Cerebellar nuclear complex (tissue), 1 donor: ENCODE data around the gene ERBB3.
A peak's percentile ranks its signal among the peaks of the same experiment; 100 is the strongest.
"Not testable (repeated sequence)": the region's sequence is repeated elsewhere in the genome, so short reads cannot be mapped to it uniquely, and the experiment has no call there.

Experiments
- DNase-seq, 2 experiments: peaks; one replicate each; lab custom pipeline; 2025; lab: John Stamatoyannopoulos, UW

ERBB3 gene

DNA sequence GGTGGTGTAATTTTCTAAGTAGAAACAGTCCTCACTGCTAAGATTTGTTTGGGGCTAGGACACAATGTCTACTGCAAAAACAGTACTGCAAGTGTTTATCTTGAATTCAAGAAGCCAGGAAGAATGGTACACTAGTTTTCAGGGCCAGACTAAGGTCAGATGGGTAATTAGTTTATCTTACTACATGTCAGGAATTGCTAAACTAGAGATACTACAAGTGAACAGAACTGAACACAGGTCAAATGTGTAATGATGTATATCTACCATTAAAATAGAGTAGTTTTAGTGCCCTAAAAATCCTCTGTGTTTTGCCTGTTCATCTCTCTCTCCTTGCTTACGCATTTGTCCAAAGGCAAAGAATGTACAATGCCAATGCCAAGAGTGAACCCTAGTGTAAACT is 34.1 kb downstream of the ERBB3 start:
- DNase-seq: no peak

DNA sequence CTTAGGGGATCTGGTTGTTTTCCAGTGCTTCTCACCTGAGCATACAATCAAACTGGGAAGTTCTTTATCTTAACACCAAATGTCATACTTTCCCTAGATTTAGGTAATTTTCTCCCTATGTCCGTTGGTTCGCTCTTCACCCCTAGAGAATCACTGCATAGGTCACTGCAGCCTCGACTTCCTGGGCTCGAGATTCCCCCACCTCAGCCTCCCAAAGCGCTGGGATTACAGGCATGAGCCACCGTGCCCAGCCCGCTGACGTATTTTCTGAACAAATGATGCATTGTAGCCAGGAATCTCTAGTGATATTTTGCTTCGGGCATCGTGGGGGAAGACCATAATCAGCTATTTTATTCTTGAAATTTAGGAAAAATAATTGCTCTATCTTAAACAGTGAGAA is 35.4 kb downstream of the ERBB3 start:
- no peak for DNase-seq

DNA sequence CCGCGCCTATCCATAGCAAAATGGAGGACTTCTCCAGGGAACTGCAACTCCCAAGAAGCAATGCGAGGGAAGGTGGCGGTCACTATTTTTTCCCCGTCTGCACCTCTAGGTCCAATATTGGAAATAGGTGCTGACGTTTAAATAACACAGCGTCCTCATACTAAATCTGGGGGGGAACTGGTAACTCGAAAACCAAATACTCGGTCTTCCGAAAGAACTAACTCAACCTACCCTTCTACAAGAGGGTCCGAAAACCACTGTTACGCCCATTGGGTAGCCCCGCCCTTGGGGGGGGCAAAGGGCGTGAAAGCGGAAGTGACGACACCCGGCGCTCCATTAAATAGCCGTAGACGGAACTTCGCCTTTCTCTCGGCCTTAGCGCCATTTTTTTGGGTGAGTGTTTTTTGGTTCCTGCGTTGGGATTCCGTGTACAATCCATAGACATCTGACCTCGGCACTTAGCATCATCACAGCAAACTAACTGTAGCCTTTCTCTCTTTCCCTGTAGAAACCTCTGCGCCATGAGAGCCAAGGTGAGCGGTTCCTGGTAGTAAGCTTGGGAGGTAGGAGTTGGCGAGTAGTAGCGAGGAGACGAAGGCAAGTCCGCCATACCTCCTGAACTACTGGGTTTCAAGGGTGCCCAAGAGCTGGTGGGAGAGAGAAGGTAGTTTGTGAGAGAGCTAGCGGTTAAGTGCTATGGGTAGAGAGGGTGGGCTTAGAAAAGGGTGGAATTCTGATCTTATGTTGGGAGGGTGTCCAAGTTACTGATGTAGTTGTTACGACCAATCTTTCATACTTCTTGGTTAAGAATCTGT is 36.5 kb downstream of the ERBB3 start, which contains the start of gene RPL41:
TSS of gene RPL41 (plus strand) at position 367 of the 815 bp plus-strand sequence.
- peak in 1 of 2 experiments; percentile 88 for DNase-seq

DNA sequence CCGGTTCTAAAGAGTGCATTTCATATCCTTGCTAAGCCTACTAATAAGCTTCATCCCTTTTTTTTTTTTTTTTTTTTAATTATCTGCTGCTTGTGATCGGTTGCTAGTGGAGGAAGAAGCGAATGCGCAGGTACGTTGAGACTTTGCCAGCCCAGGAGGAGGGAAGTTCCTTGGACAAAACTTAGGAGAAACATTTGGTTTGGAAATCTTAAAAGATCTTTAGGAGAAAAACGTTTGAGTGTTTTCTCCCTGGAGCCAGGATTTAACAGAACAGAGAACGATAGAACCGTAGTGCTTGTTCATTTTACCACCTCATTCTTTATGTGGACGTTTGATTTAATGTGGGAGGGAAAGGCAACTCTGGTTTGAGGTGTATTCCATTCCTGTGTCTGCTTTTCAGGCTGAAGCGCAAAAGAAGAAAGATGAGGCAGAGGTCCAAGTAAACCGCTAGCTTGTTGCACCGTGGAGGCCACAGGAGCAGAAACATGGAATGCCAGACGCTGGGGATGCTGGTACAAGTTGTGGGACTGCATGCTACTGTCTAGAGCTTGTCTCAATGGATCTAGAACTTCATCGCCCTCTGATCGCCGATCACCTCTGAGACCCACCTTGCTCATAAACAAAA is 37.2 kb downstream of the ERBB3 start:
- not testable (repeated sequence) for DNase-seq

DNA sequence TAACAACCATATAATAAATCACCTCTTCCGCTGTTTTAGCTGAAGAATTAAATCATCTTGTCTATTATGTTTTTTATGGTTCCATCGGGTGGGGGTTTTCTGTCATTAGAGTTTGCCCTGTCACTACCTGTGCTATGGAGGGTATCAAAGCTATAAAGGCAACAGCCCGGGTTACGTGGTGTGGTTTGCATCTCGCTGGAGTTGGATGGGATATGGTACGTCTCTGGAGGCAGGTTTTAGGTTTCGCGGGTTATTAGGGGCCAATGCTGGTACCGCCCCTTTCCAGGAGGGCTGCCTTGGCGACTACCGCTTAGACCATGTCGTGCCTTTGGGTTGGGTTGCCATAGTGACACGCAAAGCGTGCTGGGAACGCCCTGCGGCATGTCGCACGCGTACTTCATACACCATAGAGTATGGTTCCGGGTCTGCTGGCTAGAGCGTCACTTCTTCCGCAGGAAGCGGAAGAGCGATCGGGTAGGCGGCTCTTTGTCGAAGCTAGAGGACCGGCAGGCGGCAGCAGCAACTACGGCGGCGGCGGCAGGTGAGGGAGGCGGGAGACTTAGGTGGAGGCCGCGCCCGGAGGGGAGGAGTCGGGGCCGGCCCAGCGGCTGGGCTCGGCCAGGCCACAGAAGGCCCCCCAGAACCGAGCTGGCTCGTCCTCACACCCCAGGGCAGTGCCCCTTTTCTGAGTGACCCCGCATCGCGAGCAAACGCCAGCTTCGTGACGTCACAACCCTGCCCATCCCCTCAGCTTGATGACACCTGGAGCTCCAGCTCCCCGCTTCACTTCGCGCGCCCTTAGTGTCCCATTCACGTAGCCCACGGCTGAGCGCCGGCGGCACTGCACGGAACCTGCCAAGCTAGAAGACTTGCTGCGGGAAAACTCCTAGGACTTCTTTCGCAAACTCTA is 38.1 kb downstream of the ERBB3 start, which contains the start of gene ZC3H10:
TSS of gene ZC3H10 (plus strand) at position 489 of the 910 bp plus-strand sequence. CDS start 2,297 bp downstream, outside the sequence.
- DNase-seq: peak; percentile 78 to 85

DNA sequence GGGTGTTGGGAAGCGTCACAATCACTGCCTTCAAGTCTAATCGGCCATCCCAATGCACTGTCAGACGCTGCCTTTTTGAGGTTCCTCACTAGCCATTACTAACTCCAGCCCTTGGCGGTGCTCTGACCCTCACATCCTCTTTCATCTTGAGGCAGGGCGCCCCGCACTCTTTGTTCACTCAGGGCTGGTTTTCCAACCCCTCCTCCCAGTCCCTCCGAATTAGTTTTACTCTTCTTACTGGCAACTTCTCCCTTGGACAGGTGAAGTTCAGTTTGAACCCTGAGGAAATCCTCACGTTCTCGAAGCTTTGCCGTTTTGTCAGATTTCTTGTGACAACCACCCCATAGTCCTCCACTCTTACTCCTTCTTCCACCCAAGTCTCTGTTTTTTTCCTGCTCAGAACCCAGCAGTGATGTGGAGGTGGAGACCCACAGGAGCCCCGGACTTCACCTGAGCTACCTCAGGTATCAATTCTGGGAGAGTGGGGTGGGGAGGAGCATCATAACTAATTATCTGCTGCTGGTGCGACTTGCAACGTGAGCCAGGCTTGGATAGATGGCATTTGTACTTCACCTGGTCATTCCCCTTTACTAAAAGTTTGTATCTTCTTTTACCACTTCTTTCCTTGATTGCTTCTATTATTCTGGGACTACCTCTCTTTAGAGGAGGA is 38.9 kb downstream of the ERBB3 start:
- DNase-seq: no peak

DNA sequence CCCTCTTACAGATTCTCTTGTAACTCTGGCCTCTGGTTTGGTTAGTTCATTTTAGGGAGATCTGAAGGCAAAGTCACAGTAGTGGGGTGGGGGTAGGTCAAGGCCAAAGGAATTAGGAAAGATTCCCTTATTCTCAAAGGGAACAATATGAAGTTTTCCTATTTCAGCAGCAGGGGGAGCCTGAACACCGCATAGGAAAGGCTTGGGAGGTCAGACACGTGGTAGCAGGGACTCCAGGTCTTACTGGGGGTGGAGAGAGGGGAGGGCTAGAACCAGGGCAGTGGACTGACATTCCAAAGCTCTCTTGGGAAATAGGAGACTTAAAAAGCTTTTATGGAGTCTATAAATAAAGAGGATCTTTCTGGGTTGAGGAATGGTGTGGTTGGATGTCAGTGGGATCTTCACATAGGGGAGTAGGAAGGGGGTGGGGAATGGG is 39.4 kb downstream of the ERBB3 start:
- DNase-seq: peak in 1 of 2 experiments; percentile 28

DNA sequence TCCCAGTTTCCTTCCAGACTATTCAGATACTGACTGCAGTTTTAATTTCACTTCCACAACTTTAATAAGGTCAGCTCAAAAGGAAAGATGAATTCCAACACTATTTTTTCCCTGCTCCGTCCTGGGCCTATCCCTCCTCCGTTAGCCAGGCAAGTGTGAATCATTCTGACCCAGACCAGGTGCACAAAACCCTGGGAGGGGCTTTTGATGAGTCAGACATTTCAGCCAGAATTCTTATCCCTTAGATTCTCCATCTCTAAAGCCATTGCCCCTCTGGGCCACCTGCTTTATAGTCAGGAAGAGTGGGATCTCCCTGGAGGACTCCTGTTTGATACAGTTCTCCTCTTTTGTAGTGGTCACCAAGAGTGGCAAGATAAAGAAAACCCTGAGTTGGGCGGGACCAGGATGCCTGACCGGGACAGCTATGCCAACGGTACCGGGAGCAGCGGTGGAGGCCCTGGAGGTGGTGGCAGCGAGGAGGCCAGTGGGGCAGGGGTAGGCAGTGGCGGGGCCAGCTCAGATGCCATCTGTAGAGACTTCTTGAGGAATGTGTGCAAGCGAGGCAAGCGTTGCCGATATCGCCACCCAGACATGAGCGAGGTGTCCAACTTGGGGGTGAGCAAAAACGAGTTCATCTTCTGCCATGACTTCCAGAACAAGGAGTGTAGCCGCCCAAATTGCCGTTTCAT is 40.3 kb downstream of the ERBB3 start:
- no peak for DNase-seq

DNA sequence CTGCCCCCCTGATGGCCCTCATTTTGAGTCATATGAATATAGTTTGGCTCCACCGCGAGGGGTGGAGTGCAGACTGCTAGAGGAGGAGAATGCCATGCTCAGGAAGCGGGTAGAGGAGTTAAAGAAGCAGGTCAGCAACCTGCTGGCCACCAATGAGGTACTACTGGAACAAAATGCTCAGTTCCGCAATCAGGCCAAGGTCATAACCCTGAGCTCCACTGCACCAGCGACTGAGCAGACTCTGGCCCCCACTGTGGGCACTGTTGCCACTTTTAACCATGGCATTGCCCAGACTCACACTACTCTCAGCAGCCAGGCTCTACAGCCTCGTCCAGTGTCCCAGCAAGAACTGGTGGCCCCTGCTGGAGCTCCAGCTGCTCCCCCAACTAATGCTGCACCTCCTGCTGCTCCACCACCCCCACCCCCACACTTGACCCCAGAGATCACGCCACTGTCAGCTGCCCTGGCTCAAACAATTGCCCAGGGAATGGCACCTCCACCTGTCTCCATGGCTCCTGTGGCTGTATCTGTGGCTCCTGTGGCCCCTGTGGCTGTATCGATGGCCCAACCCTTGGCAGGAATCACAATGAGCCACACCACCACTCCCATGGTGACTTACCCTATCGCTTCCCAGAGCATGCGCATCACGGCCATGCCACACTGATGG is 41.4 kb downstream of the ERBB3 start:
- DNase-seq: no peak

DNA sequence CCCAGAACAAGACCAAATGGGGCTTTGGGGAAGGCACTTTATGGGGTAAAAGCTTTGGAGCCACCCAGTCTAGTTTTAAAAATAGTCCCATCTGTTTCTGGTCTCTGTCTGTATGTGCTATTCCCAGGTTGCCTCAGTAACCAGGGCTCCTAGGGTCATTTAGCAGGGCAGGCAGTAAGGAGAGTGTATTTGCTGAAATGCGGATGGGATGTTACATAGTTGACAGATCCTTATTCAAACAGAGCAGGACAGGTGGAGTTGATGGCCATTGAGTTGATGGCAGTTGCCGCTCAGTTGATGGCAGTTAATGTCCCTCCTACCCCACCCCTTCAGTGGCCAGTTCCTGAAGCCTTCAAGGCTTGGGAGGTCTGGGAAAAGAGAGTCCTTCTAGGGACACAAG is 42.7 kb downstream of the ERBB3 start:
- DNase-seq: no peak

DNA sequence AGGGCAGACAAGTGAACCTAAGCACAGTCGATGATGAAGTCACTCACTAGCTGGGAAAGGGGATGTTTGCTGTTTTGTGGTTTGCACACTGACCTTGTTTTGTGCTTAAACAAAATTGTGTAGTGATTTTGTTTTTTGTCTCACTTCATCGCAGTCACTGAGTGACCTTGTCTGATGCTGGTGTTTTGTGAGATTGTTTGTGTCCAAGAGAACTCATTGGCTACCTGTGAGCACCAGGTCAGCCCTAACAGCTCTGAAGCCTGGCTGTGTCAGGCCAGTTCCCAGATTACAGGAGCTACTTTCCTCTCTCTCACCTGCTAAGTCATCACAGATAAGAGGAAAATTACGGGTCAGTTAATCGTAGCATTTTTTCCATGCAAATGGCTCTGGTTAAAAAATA is 44.2 kb downstream of the ERBB3 start:
- DNase-seq: no peak

DNA sequence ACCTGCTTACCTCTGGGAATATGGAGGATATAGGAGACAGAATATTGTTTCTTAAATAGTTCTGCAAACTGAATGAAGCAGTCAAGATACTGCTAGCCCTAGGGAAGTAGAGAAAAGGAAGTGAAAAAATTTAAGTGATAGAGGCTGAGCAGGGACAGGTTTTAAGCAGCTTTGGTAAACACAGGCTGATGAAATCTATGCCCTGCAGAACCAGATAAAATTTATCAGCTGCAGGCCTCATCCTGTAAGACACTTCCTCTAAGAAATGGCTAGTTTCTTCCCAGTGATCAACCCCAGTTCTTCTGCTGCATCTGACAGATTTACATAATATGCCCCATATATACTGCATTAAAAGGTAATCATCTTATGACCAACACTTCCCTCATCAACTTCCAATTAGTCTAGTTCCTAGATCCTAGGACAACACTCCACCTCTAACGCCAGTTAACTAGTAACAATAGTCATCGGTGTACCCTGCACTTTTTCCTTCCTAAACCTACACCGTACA is 46.8 kb downstream of the ERBB3 start:
- no peak for DNase-seq

DNA sequence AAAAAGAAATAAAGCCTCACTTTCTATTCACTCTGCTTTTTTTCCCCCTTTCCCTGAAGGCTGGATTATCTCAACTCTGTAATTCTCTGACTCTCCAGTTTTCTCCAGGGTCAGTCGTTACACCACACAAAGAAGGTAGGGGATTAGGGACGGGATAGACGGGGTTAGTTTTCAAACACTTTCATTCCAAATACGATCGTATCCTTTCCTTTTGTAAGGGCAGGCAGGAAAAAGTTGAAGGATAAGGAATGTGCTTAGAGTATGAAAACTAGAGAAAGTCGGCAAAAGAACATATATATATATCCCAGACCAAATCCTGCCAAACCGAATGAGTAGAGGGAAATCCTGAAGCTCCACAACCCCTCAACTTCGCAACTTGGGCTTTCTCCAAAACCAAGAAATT is 47.5 kb downstream of the ERBB3 start:
- DNase-seq: no peak

DNA sequence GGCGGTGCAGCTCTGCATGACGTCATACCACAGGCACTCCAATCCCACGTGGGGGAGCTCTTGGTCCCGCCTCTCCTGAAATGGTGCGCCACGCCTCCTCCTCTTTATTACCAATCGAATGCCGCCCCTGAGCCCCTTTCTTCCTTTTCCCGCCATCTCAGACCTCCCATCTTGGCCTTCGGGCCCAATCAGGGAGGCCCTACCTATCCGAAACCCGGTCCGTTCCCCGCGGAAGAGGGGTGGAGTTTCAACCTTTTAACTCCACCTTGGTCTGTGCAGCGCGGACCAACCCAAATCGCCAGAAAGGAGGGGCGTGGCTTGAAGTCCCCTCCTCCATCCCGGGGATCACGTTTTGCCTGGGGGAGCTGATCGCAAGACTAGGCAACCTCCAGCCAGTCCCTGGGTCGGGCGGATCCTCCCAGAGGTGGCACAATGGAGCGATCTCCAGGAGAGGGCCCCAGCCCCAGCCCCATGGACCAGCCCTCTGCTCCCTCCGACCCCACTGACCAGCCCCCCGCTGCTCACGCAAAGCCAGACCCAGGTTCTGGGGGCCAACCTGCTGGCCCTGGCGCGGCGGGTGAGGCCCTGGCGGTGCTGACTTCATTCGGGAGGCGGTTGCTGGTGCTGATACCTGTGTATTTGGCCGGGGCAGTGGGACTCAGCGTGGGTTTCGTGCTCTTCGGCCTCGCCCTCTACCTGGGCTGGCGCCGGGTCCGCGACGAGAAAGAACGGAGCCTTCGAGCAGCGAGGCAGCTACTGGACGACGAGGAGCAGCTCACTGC is 48.1 kb downstream of the ERBB3 start, which contains the start of gene ESYT1:
TSS of gene ESYT1 (plus strand) at position 380 of the 782 bp plus-strand sequence. CDS start at position 433, 53 bp downstream.
- peak; percentile 98 to 100 for DNase-seq

DNA sequence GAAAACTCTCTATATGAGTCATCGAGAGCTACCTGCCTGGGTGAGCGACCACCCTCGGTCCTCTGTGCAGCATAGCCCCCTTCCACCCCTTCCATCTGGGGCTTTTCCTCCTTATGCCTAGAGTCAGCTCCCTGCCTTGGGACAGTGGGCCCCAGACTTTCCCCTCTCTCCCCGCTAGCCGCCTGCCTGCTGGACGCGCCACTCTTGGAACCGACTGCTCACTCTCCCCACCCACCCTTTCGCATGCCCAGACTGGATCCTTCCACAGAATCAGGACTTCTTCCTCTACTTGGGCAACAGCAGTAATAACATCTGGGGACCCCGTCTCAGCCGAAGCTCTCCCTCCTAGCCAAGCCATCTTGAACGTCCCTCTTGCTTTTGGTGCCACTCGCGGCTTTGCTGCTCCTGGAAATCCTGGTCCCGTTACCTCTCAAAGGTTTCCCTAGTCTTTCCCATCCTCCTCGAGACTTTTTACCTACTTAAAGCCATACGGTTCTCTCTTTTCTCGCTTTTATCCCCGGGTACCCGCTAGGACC is 48.8 kb downstream of the ERBB3 start:
- DNase-seq: no peak

DNA sequence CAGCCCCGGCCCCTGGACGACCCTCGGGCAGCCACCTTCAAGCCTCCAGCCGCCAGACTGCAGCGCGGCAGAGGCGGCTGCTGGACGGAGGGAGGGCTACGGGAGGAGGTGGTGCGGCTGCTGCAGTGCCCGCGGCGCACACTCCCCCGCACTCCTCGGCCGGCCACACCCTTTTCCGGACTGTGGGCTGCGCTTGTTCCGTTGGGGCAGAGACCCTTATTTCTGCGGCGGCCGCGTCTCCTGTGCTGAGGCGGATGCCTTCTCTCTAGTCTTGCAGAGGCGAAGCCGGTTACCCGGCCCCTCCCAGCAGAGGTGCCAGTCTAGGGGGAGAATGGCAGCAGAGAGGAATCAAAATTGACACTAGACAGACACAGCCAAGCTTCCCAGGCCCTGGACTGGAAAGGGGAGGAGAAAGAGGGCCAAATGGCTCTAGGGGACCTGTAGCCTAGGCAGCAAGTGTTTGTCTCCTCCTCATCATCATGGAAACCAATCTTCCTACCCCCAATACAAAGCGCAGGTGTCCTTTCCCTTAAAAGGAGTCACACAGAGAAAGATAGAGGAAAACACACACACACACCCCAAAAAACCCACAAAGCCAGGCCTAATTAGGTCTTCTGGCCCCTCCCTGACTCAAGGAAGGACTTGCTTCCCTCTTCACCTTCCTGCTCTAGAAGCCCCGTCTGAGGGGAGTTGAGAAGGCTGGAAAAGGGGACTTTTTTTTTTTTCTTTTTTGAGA is 49.4 kb downstream of the ERBB3 start:
- no peak for DNase-seq

DNA sequence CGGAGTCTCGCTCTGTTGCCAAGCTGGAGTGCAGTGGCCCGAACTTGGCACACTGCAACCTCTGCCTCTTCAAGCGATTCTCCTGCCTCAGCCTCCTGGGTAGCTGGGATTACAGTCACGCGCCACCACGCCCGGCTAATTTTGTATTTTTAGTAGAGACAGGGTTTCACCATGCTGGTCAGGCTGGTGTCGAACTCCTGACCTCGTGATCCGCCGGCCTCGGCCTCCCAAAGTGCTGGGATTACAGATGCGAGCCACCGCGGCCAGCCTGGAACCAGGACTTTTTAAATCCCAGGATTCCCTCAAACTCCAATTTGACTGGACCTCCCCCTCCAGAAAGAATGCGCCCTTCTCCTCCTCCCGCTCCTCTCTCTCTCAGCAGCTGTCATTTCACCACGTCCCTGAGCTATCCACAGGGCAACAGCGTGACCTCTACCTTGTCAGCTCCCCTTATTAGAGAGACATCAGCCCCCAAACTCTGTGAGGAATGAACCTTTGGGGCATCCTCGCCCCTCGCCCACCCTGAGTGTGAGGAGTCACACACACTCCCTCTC is 50.1 kb downstream of the ERBB3 start:
- no peak for DNase-seq

DNA sequence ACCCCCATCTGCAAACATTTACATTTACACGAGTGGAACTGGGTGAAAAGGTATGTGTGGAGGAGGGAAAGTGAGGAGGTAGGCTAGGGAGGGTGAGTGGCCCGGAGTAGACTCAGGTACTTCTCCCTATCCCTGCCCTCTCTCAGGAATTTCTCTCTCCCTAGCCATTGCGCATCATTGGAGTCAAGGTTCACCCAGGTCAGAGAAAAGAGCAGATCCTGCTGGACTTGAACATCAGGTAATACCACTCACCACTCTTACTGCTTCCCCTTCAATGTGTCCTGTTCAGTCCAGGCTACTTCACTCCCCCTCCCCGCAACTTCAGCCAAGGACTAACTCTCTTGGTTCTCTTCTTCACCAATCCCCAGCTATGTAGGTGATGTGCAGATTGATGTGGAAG is 50.9 kb downstream of the ERBB3 start:
- no peak for DNase-seq
